Activated naive CD4-positive, alpha-beta T cell treated with anti-CD3 and anti-CD28 coated beads, Interleukin-2, amount 50 U/mL, for 24 hours (primary cell): Measurements from ENCODE around the gene TADA2B.
A peak's percentile ranks its signal among the peaks of the same experiment; 100 is the strongest.

Source experiments
- H3K27ac Mint-ChIP-seq: one replicate; pipeline ENCODE4 v1.8.0; 2021; ENCODE audit warnings: mild to moderate bottlenecking, mixed read lengths
- H3K27me3 Mint-ChIP-seq: one replicate; pipeline ENCODE4 v1.8.0; 2021; ENCODE audit warnings: mixed read lengths
- H3K36me3 Mint-ChIP-seq: one replicate; pipeline ENCODE4 v1.8.0; 2021; ENCODE audit warnings: mixed read lengths
- H3K4me1 Mint-ChIP-seq: one replicate; pipeline ENCODE4 v1.8.0; 2021; ENCODE audit warnings: mixed read lengths
- H3K4me3 Mint-ChIP-seq: one replicate; pipeline ENCODE4 v1.8.0; 2021; ENCODE audit warnings: mild to moderate bottlenecking, mixed read lengths
- H3K9me3 Mint-ChIP-seq: one replicate; pipeline ENCODE4 v1.8.0; 2021; ENCODE audit warnings: mixed read lengths

Gene TADA2B

GRCh38 chr4:7043284-7044136, at the start of gene TADA2B:
TADA2B (plus strand) TSS chr4:7043372; CDS start chr4:7043580, 208 bp downstream.
- H3K27ac Mint-ChIP-seq, result peak within 1 kb of the TSS; percentile 89
- peaks cover 46% of the 10 kb centered on the region for H3K4me1 Mint-ChIP-seq
- no peaks in the 10 kb centered on the region for H3K9me3 Mint-ChIP-seq
- no peaks in the 10 kb centered on the region for H3K27me3 Mint-ChIP-seq
- no peaks in the 10 kb centered on the region for H3K36me3 Mint-ChIP-seq
- peak within 1 kb of the TSS; percentile 94 for H3K4me3 Mint-ChIP-seq

- Mint-ChIP-seq H3K4me1 (peaks cover 36% of the 10 kb centered on the region), H3K36me3 (peaks cover 14% of the 10 kb centered on the region), H3K27ac (no peak overlapping the region), H3K4me3 (no peak overlapping the region), H3K9me3 (no peaks in the 10 kb centered on the region), H3K27me3 (no peaks in the 10 kb centered on the region)
These were observed 46.7 kb upstream of the TADA2B start for GRCh38 chr4:6996481-6996880.

- Mint-ChIP-seq H3K27me3 (no peaks in the 10 kb centered on the region), H3K4me3 (no peak overlapping the region), H3K4me1 (peaks cover 24% of the 10 kb centered on the region), H3K27ac (peak overlapping the region; percentile 91), H3K36me3 (peaks cover 21% of the 10 kb centered on the region), H3K9me3 (no peaks in the 10 kb centered on the region)
These were observed 43.7 kb upstream of the TADA2B start for GRCh38 chr4:6999172-7000086.

- H3K27me3 Mint-ChIP-seq, result no peaks in the 10 kb centered on the region
- no peak overlapping the region for H3K27ac Mint-ChIP-seq
- H3K36me3 Mint-ChIP-seq, result peaks cover 24% of the 10 kb centered on the region
- no peaks in the 10 kb centered on the region for H3K9me3 Mint-ChIP-seq
- no peak overlapping the region for H3K4me3 Mint-ChIP-seq
- peaks cover 24% of the 10 kb centered on the region for H3K4me1 Mint-ChIP-seq
These were observed 42.6 kb upstream of the TADA2B start for GRCh38 chr4:7000421-7001176.

GRCh38 chr4:7001271-7001670, 41.9 kb upstream of the TADA2B start:
- no peak overlapping the region for H3K4me3 Mint-ChIP-seq
- H3K36me3 Mint-ChIP-seq, result peaks cover 24% of the 10 kb centered on the region
- no peak overlapping the region for H3K27ac Mint-ChIP-seq
- no peaks in the 10 kb centered on the region for H3K9me3 Mint-ChIP-seq
- H3K27me3 Mint-ChIP-seq, result no peaks in the 10 kb centered on the region
- peaks cover 24% of the 10 kb centered on the region for H3K4me1 Mint-ChIP-seq

GRCh38 chr4:7002336-7002735, 40.8 kb upstream of the TADA2B start:
- Mint-ChIP-seq H3K4me1 (peaks cover 24% of the 10 kb centered on the region), H3K4me3 (no peak overlapping the region), H3K36me3 (peaks cover 24% of the 10 kb centered on the region), H3K9me3 (no peaks in the 10 kb centered on the region), H3K27me3 (no peaks in the 10 kb centered on the region), H3K27ac (peak overlapping the region; percentile 30)

- peaks cover 23% of the 10 kb centered on the region for H3K4me1 Mint-ChIP-seq
- no peak overlapping the region for H3K4me3 Mint-ChIP-seq
- H3K36me3 Mint-ChIP-seq, result peaks cover 21% of the 10 kb centered on the region
- H3K9me3 Mint-ChIP-seq, result no peaks in the 10 kb centered on the region
- H3K27me3 Mint-ChIP-seq, result no peaks in the 10 kb centered on the region
- H3K27ac Mint-ChIP-seq, result no peak overlapping the region
These were observed 39.8 kb upstream of the TADA2B start for GRCh38 chr4:7003176-7003878.

- Mint-ChIP-seq H3K27ac (no peak overlapping the region), H3K4me3 (no peak overlapping the region), H3K36me3 (peaks cover 21% of the 10 kb centered on the region), H3K27me3 (no peaks in the 10 kb centered on the region), H3K4me1 (peaks cover 18% of the 10 kb centered on the region), H3K9me3 (no peaks in the 10 kb centered on the region)
These were observed 39.3 kb upstream of the TADA2B start for GRCh38 chr4:7003879-7004240.

GRCh38 chr4:7004331-7004730, 38.8 kb upstream of the TADA2B start:
- H3K4me3 Mint-ChIP-seq, result no peak overlapping the region
- peaks cover 23% of the 10 kb centered on the region for H3K36me3 Mint-ChIP-seq

GRCh38 chr4:7005571-7005970, 37.6 kb upstream of the TADA2B start:
- Mint-ChIP-seq H3K4me3 (no peak overlapping the region), H3K27ac (no peak overlapping the region), H3K9me3 (no peaks in the 10 kb centered on the region), H3K27me3 (no peaks in the 10 kb centered on the region), H3K36me3 (peaks cover 17% of the 10 kb centered on the region), H3K4me1 (peaks cover 5% of the 10 kb centered on the region)

More at GRCh38 chr4:7004331-7004730, 38.8 kb upstream of the TADA2B start:
- Mint-ChIP-seq H3K27ac (peak overlapping the region; percentile 13), H3K9me3 (no peaks in the 10 kb centered on the region), H3K4me1 (peaks cover 13% of the 10 kb centered on the region), H3K27me3 (no peaks in the 10 kb centered on the region)

GRCh38 chr4:7006411-7006810, 36.8 kb upstream of the TADA2B start:
- Mint-ChIP-seq H3K4me1 (peaks cover 5% of the 10 kb centered on the region), H3K36me3 (peaks cover 15% of the 10 kb centered on the region), H3K27me3 (no peaks in the 10 kb centered on the region), H3K9me3 (no peaks in the 10 kb centered on the region), H3K4me3 (no peak overlapping the region), H3K27ac (no peak overlapping the region)

- H3K27ac Mint-ChIP-seq, result peak overlapping the region; percentile 59
These were observed 35.8 kb upstream of the TADA2B start for GRCh38 chr4:7007142-7007907.

GRCh38 chr4:7007944-7008343, 35.2 kb upstream of the TADA2B start:
- Mint-ChIP-seq H3K36me3 (peaks cover 9% of the 10 kb centered on the region), H3K27ac (no peak overlapping the region), H3K9me3 (no peaks in the 10 kb centered on the region)

More at GRCh38 chr4:7007142-7007907, 35.8 kb upstream of the TADA2B start:
- H3K36me3 Mint-ChIP-seq, result peaks cover 11% of the 10 kb centered on the region
- no peak overlapping the region for H3K4me3 Mint-ChIP-seq
- no peaks in the 10 kb centered on the region for H3K27me3 Mint-ChIP-seq
- peaks cover under 1% of the 10 kb centered on the region for H3K4me1 Mint-ChIP-seq
- no peaks in the 10 kb centered on the region for H3K9me3 Mint-ChIP-seq

GRCh38 chr4:7009564-7009963, 33.6 kb upstream of the TADA2B start:
- Mint-ChIP-seq H3K27ac (no peak overlapping the region), H3K4me1 (no peaks in the 10 kb centered on the region), H3K36me3 (peaks cover 9% of the 10 kb centered on the region)

More at GRCh38 chr4:7007944-7008343, 35.2 kb upstream of the TADA2B start:
- Mint-ChIP-seq H3K4me1 (no peaks in the 10 kb centered on the region), H3K4me3 (no peak overlapping the region), H3K27me3 (no peaks in the 10 kb centered on the region)

More at GRCh38 chr4:7009564-7009963, 33.6 kb upstream of the TADA2B start:
- Mint-ChIP-seq H3K4me3 (no peak overlapping the region), H3K9me3 (no peaks in the 10 kb centered on the region), H3K27me3 (no peaks in the 10 kb centered on the region)
